HG03045 (cell line): ENCODE results near the gene CD53.

Source experiments
- ATAC-seq: cut with Tn5 transposase; IDR thresholded peaks from one replicate; pipeline ENCODE4 v1.9.1; 2021; ENCODE audit warnings: mild to moderate bottlenecking, moderate library complexity; ENCODE audit not compliant: unreplicated experiment

Gene CD53

GRCh38 chr1:110875216-110875731, 2.3 kb downstream of the CD53 start:
- peak; percentile 40 for ATAC-seq

- no peak for ATAC-seq
Measured at GRCh38 chr1:110876748-110877341, 3.9 kb downstream of the CD53 start.

- ATAC-seq: no peak
Measured at GRCh38 chr1:110877364-110877763, 4.4 kb downstream of the CD53 start.

- ATAC-seq: no peak
Measured at GRCh38 chr1:110877776-110878175, 4.8 kb downstream of the CD53 start.

GRCh38 chr1:110878591-110878990, 5.6 kb downstream of the CD53 start:
- no peak for ATAC-seq

- ATAC-seq: no peak
Measured at GRCh38 chr1:110878993-110879392, 6.0 kb downstream of the CD53 start.

- peak; percentile 58 for ATAC-seq
Measured at GRCh38 chr1:110879758-110880606, 7.0 kb downstream of the CD53 start.

GRCh38 chr1:110880708-110881374, 7.9 kb downstream of the CD53 start:
- peak; percentile 18 for ATAC-seq

- no peak for ATAC-seq
Measured at GRCh38 chr1:110888049-110888448, 15.1 kb downstream of the CD53 start.

- ATAC-seq: no peak
Measured at GRCh38 chr1:110888641-110889040, 15.7 kb downstream of the CD53 start.

- ATAC-seq: no peak
Measured at GRCh38 chr1:110890474-110891196, 17.7 kb downstream of the CD53 start.

GRCh38 chr1:110893908-110894490, 21.1 kb downstream of the CD53 start:
- no peak for ATAC-seq

GRCh38 chr1:110896090-110896489, 23.1 kb downstream of the CD53 start:
- no peak for ATAC-seq

- no peak for ATAC-seq
Measured at GRCh38 chr1:110897681-110898080, 24.7 kb downstream of the CD53 start.

- ATAC-seq: no peak
Measured at GRCh38 chr1:110898734-110899457, 25.9 kb downstream of the CD53 start.

GRCh38 chr1:110899458-110899843, 26.5 kb downstream of the CD53 start:
- ATAC-seq: no peak

- no peak for ATAC-seq
Measured at GRCh38 chr1:110902820-110903463, 30.0 kb downstream of the CD53 start.

- ATAC-seq: no peak
Measured at GRCh38 chr1:110903853-110904500, 31.0 kb downstream of the CD53 start.

GRCh38 chr1:110912784-110913183, 39.8 kb downstream of the CD53 start:
- ATAC-seq: no peak
